H1 (cell line): ENCODE results near the gene CDC42SE2. TPM values are rescaled to one million over a fixed set of nuclear protein-coding genes. Genes with fewer than 3 reads are reported as not detected.

ENCODE experiments used
- ATF2 ChIP-seq: IDR thresholded peaks from 2 replicates; pipeline ENCODE4 v1.6.1; 2012; ENCODE audit warnings: low read length, inconsistent platforms
- polyA plus RNA-seq, 7 experiments: library from polyadenylated mRNA; depleted of rRNA in 3 of 7; stranded (reverse) in 5 of 7; unstranded in 2 of 7; fragments of >200 nt in 5 of 7; fragments of 200-250 nt in 2 of 7; gene quantifications; 1 replicate in 5 of 7; 2 replicates in 1 of 7; 4 replicates in 1 of 7; pipeline versions ENCODE4 v1.2.1 to v1.2.3, GENCODE V29; 2011 to 2013; ENCODE audit warnings: missing spikeins in 2 of 7, mixed read lengths in 2 of 7
- total RNA-seq: library from RNA; stranded (reverse); fragmentation: NEBNext Ultra II Directional; extraction: Animal tissue kit (Norgen Biotek cat#: 25700); gene quantifications from 2 replicates; pipeline ENCODE4 v1.2.1, GENCODE V29; 2021

Gene CDC42SE2
- total and polyA plus RNA-seq, 2 of the 8 experiments (the other 6 are each of a cell fraction or from before 2014, with no cell fraction given), result 16.7 to 30.8 TPM

GRCh38 chr5:131321066-131321465, 57.2 kb downstream of the CDC42SE2 start (continued):
- no peak for TF ChIP-seq ATF2
